ENCODE measurements around the gene PTCH2. TPM values are rescaled to one million over a fixed set of nuclear protein-coding genes. Genes with fewer than 3 reads are reported as not detected.

PTCH2 gene
- total and polyA plus RNA-seq, 2 of the 13 experiments (the other 11 are each of a cell fraction or from before 2014, with no cell fraction given): 0.60 to 1.5 TPM

DNA sequence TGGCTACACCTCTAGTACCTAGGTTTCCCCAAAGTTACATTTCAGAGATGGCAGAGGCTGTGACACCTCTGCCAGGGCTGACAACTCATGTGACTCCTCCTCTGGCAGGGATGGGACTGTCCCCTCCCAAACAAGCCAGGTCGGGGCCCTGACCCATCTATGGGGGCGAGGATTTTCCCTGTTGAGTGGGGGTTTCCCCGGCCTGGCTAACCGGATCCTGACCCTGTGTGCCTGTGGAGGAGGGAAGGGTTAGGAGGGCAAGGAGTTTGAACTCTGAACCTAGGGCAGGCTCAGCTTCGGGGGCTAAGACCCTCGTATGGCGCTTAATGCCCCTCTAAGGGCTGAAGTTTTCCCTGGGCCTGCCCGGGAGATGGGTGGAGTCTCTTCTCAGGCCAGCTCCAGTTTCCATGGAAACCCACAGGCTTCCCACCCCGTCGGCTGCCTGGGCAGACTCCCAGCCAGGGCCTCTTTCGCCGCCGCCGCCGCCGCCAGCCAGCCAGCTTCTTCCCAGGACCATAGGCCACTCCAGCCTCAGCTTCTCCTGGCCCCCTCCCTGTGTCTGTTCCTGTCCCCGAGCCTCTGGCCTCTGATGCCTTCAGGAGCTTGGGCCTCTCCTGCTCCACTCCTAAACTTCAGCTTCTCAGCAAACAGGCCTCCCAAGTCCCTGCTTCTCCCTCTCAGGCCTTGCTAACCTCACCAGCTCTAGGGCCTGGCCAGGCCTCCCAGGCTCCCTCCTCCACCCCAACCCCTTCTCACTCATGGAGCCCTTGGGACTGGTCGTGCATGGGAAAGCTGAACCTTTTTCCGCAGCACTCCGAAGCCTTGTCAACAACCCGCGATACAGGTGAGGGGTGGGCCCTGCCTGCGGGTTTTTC is 34.8 kb downstream of the PTCH2 start, which contains the start of gene BTBD19 (continued):
- TF ChIP-seq, protein P1, sequence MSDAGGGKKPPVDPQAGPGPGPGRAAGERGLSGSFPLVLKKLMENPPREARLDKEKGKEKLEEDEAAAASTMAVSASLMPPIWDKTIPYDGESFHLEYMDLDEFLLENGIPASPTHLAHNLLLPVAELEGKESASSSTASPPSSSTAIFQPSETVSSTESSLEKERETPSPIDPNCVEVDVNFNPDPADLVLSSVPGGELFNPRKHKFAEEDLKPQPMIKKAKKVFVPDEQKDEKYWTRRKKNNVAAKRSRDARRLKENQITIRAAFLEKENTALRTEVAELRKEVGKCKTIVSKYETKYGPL (CRISPR knock-in tag; IDR thresholded peaks at IDR 0.05): no peak
- TF ChIP-seq ZNF841 (CRISPR knock-in tag; IDR thresholded peaks at IDR 0.05; ENCODE audit: borderline replicate concordance): no peak
- TF ChIP-seq, protein P2, sequence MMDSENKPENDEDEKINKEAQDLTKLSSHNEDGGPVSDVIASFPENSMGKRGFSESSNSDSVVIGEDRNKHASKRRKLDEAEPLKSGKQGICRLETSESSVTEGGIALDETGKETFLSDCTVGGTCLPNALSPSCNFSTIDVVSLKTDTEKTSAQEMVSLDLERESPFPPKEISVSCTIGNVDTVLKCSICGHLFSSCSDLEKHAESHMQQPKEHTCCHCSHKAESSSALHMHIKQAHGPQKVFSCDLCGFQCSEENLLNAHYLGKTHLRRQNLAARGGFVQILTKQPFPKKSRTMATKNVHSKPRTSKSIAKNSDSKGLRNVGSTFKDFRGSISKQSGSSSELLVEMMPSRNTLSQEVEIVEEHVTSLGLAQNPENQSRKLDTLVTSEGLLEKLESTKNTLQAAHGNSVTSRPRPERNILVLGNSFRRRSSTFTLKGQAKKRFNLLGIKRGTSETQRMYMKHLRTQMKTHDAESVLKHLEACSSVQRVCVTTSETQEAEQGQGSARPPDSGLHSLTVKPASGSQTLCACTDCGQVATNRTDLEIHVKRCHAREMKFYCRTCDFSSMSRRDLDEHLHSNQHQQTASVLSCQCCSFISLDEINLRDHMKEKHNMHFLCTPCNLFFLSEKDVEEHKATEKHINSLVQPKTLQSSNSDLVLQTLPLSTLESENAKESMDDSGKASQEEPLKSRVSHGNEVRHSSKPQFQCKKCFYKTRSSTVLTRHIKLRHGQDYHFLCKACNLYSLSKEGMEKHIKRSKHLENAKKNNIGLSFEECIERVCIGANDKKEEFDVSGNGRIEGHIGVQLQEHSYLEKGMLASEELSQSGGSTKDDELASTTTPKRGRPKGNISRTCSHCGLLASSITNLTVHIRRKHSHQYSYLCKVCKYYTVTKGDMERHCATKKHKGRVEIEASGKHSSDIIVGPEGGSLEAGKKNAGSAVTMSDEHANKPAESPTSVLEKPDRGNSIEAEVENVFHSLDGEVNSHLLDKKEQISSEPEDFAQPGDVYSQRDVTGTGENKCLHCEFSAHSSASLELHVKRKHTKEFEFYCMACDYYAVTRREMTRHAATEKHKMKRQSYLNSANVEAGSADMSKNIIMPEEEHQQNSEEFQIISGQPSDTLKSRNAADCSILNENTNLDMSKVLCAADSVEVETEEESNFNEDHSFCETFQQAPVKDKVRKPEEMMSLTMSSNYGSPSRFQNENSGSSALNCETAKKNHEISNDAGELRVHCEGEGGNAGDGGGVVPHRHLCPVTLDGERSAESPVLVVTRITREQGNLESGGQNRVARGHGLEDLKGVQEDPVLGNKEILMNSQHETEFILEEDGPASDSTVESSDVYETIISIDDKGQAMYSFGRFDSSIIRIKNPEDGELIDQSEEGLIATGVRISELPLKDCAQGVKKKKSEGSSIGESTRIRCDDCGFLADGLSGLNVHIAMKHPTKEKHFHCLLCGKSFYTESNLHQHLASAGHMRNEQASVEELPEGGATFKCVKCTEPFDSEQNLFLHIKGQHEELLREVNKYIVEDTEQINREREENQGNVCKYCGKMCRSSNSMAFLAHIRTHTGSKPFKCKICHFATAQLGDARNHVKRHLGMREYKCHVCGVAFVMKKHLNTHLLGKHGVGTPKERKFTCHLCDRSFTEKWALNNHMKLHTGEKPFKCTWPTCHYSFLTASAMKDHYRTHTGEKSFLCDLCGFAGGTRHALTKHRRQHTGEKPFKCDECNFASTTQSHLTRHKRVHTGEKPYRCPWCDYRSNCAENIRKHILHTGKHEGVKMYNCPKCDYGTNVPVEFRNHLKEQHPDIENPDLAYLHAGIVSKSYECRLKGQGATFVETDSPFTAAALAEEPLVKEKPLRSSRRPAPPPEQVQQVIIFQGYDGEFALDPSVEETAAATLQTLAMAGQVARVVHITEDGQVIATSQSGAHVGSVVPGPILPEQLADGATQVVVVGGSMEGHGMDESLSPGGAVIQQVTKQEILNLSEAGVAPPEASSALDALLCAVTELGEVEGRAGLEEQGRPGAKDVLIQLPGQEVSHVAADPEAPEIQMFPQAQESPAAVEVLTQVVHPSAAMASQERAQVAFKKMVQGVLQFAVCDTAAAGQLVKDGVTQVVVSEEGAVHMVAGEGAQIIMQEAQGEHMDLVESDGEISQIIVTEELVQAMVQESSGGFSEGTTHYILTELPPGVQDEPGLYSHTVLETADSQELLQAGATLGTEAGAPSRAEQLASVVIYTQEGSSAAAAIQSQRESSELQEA (CRISPR knock-in tag; IDR thresholded peaks at IDR 0.05; ENCODE audit: not compliant biosample characterization): no peak
- TF ChIP-seq, protein P3, sequence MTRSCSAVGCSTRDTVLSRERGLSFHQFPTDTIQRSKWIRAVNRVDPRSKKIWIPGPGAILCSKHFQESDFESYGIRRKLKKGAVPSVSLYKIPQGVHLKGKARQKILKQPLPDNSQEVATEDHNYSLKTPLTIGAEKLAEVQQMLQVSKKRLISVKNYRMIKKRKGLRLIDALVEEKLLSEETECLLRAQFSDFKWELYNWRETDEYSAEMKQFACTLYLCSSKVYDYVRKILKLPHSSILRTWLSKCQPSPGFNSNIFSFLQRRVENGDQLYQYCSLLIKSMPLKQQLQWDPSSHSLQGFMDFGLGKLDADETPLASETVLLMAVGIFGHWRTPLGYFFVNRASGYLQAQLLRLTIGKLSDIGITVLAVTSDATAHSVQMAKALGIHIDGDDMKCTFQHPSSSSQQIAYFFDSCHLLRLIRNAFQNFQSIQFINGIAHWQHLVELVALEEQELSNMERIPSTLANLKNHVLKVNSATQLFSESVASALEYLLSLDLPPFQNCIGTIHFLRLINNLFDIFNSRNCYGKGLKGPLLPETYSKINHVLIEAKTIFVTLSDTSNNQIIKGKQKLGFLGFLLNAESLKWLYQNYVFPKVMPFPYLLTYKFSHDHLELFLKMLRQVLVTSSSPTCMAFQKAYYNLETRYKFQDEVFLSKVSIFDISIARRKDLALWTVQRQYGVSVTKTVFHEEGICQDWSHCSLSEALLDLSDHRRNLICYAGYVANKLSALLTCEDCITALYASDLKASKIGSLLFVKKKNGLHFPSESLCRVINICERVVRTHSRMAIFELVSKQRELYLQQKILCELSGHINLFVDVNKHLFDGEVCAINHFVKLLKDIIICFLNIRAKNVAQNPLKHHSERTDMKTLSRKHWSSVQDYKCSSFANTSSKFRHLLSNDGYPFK (CRISPR knock-in tag; IDR thresholded peaks at IDR 0.05; ENCODE audit: borderline replicate concordance): peak; percentile 98
- 0 out of 2 replicates have a peak, but pooled peaks have one; percentile 61 for TF ChIP-seq PCBP1 (IDR thresholded peaks at IDR 0.05; ENCODE audit: borderline replicate concordance, low read depth, low read length)
- no peak for TF ChIP-seq ZNF451 (CRISPR knock-in tag; IDR thresholded peaks at IDR 0.05)
- TF ChIP-seq ZNF746 (CRISPR knock-in tag; IDR thresholded peaks at IDR 0.05): no peak
- no peak for TF ChIP-seq ZNF790 (CRISPR knock-in tag; IDR thresholded peaks at IDR 0.05; ENCODE audit: borderline replicate concordance)
- TF ChIP-seq STAG1 (CRISPR knock-in tag; IDR thresholded peaks at IDR 0.05): no peak
- peak; percentile 1; the same call in 1 of the 2 replicates for TF ChIP-seq TGIF2 (CRISPR knock-in tag; IDR thresholded peaks at IDR 0.05)
- TF ChIP-seq, protein P4, sequence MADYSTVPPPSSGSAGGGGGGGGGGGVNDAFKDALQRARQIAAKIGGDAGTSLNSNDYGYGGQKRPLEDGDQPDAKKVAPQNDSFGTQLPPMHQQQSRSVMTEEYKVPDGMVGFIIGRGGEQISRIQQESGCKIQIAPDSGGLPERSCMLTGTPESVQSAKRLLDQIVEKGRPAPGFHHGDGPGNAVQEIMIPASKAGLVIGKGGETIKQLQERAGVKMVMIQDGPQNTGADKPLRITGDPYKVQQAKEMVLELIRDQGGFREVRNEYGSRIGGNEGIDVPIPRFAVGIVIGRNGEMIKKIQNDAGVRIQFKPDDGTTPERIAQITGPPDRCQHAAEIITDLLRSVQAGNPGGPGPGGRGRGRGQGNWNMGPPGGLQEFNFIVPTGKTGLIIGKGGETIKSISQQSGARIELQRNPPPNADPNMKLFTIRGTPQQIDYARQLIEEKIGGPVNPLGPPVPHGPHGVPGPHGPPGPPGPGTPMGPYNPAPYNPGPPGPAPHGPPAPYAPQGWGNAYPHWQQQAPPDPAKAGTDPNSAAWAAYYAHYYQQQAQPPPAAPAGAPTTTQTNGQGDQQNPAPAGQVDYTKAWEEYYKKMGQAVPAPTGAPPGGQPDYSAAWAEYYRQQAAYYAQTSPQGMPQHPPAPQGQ (CRISPR knock-in tag; IDR thresholded peaks at IDR 0.05; ENCODE audit: borderline replicate concordance): no peak
- TF ChIP-seq EHMT2 (IDR thresholded peaks at IDR 0.05; ENCODE audit: borderline replicate concordance, low read depth, low read length): no peak

All from HepG2 (cell line).